CD4-positive, alpha-beta T cell treated with Interleukin-10 for 1 hour (primary cell): ENCODE data around the gene RAB9A.
"Not testable (repeated sequence)": the region's sequence is repeated elsewhere in the genome, so short reads cannot be mapped to it uniquely, and the experiment has no call there.

ENCODE experiments used
- DNase-seq: peaks from one replicate; pipeline ENCODE4 v3.0.0-alpha.2; 2020

The RAB9A gene

DNA sequence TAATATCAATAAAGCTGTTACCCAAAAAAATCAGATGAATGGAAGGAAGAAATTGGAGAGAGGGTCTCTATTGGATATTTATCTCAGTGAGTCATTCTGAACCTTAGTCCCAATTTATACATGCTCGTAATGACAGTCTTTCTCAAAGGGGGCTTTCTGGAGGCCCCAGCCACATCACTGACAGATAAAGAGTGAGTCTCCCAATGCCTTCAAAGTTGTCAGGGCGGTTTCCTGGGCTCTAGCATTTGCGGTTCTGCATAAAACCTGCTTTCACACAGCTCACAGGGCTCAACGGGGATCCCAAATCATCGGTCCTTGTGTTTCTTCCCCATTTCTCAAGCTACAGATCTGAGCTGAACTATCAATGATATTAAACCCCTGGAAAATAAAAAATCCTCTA lies 18.7 kb upstream of the RAB9A start:
- DNase-seq, result no peak

DNA sequence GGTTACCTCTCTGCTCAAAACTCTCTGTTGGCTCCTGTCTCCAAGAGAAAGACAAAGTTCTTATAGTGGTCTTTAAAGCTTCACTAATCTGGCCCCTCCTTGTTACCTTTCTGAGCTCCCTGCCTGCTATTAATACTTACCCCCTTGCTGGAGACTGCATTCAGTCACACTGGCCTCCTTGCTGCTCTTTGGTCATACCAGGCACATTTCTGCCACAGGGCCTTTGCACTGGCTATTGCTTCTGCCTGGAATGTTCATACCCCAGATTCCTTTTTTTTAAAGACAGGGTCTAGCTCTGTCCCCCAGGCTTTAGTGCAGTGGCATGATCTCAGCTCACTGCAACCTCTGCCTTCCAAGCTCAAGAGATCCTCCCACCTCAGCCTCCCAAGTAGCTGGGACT lies 15.9 kb upstream of the RAB9A start:
- DNase-seq, result no peak

GRCh38 chrX:13676885-13677284 lies 12.0 kb upstream of the RAB9A start:
- no peak for DNase-seq

DNA sequence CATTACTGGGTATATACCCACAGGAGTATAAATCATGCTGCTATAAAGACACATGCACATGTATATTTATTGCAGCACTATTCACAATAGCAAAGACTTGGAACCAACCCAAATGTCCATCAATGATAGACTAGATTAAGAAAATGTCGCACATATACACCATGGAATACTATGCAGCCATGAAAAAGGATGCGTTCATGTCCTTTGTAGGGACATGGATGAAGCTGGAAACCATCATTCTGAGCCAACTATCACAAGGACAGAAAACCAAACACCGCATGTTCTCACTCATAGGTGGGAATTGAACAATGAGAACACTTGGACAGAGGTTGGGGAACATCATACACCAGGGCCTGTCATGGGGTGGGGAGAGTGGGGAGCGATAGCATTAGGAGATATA lies 9.2 kb upstream of the RAB9A start:
- DNase-seq, result not testable (repeated sequence)

GRCh38 chrX:13681595-13681994 lies 7.3 kb upstream of the RAB9A start:
- DNase-seq, result no peak

DNA sequence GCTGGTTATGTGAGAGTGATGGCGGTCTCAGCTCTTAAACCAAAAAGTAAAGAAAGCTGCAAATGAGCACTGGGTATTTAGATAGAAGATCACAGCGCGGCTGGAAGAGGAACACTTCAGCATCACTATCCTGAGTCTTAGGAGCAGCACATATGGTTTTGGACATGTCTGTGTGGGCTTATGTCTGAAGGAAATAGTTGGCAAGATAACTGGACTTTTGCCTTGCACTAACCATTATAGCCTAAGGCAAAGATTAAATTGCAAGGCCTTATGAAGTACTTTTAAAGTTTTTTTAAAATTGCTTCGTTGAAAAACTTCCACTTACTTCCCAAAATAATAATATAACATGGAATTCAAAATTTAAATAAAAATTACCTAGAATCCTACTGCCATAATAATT lies 4.6 kb upstream of the RAB9A start:
- DNase-seq, result no peak

GRCh38 chrX:13685126-13685763 lies 3.7 kb upstream of the RAB9A start:
- no peak for DNase-seq

- DNase-seq, result no peak
These were observed 1.7 kb upstream of the RAB9A start for GRCh38 chrX:13687203-13687602.

DNA sequence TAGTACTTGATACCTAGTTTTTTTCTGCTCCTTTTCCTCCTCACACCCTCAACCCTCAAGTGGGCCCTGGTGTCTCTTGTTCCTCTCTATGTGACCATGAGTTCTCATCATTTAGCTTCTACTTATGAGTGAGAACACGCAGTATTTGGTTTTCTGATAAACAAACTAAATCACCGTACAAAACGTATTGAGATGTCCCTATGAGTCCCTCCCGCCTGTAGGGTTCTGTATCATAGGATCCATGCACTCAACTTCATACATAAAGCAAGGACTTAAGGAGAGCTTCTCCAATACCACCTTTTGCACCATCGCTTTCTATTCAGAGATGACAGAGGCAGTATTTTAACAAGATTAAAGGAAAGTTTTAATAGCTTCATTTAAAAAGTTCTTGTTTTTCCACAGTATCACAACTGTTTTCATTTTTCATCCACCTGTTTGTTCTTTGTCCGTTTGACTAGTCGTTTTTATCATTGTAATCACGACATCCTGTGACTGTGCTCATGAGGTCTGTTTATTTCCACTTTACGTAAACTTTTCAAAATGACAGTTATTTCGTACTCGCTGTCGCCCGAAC lies 457 bp upstream of the RAB9A start:
- no peak for DNase-seq

DNA sequence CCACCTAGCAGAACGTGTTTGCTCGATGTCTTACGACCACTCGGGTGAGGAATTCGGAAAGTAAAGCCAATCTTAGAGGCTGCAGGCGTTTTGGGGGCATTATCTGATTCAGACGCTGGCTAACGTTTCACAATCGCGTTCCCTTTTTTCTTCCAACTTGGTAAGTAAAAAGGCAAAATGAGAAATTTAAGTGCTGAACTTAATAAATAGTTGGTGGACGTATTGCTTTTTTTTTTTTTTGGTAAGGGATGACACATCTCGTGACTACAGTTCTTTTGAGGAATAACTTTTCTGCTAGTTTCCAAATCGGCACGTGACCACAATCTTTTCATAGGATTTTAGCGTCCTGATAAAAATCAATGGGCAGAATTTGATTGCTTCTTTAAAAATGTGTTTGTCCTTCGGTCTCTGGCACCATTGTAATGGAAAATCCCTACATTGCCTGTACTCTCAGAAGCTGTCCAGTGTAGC lies 848 bp downstream of the RAB9A start:
- DNase-seq, result no peak

GRCh38 chrX:13690836-13691235 lies 1.9 kb downstream of the RAB9A start:
- no peak for DNase-seq

GRCh38 chrX:13691841-13692371 lies 3.0 kb downstream of the RAB9A start:
- no peak for DNase-seq

- DNase-seq, result no peak
These were observed 3.9 kb downstream of the RAB9A start for GRCh38 chrX:13692771-13693231.

- DNase-seq, result no peak
These were observed 4.5 kb downstream of the RAB9A start for GRCh38 chrX:13693341-13693961.

DNA sequence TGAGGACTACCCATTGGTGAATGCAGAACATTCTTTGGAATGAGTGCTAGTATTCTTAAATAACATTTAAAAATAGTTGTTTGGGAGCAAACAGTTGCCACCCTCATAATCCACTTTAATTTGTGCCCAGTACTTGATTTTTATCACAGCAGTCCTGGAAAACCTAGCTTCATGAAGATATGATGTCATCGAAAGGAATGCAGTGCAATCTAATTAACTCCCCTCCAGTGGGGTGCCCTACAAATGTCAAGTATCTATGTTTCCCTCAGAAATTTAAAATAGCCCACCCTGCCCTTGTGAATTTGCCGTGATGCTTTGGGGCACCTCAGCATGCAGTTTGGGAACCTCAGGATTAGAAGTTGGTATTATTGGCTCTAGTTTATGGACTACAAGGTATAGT lies 5.4 kb downstream of the RAB9A start:
- no peak for DNase-seq

DNA sequence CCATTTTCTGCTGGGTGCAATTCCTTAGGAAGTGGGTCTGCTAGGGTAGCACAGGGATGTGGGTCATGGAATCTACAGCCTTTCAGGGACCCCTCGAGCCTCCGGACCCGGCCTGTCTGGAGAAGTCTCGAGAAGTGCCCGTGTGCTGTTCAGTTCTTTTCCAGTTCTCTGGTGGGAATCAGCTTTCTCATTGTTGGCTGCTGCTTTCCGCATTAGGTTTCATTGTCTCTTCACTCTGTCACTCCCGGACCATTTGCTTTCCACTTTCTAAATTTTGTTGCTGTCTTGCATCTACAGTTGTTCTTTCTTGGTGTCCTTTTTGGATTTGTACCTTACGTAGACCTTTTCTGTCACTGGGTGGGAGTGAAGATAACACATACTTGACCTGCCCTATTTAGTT lies 6.1 kb downstream of the RAB9A start:
- DNase-seq, result no peak

GRCh38 chrX:13695601-13696115 lies 6.7 kb downstream of the RAB9A start:
- DNase-seq, result no peak

DNA sequence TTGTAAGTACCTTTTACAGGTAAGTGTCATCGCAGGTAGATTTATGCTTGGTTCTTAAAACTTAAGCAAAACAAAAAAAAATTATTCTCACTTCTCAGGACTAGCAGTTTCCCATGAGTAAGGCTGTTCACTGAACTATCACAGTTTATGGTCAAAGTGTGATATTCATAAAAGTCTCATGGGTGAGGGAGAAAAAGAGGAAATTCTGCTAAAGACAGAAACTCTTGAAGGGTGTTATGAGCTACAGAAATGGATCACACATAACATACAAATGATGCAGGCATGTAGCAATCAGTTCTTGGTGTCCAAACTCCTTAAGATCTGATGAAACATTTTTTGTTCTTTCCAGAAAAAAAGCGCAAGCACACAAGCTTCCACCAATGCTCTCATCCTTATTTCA lies 8.5 kb downstream of the RAB9A start:
- DNase-seq, result no peak

GRCh38 chrX:13697976-13698375 lies 9.0 kb downstream of the RAB9A start:
- no peak for DNase-seq

DNA sequence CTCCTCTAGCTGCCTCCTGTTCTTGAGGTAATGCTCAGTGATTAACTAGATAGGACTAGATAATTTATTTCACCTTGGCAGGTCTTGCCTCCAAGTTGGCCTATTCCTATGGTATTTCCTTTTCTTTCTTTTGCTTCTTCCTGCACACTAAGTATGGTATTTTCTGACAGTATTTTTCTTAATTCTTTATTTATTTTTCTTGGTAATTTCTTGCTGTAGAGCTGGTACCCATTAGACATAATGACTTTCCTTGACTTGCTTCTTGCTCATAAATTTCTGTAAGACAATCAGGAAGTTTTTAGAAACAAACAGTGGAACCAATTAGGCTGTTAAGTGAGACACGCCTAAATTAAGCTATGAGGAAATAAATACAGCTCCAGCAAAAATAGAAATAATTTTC lies 9.5 kb downstream of the RAB9A start:
- DNase-seq, result no peak

GRCh38 chrX:13699183-13699826 lies 10.4 kb downstream of the RAB9A start:
- DNase-seq, result no peak

- DNase-seq, result no peak
These were observed 11.5 kb downstream of the RAB9A start for GRCh38 chrX:13700380-13700779.

GRCh38 chrX:13702111-13702789 lies 13.3 kb downstream of the RAB9A start:
- no peak for DNase-seq
